SK-N-SH (cell line): ENCODE data around the gene SLC9A6.

Experiments used
- CTCF ChIP-seq: fragments of 200-600 bp; sonication (generic); IDR thresholded peaks from 2 replicates; pipeline ENCODE4 v1.6.1; 2017; ENCODE audit warnings: antibody characterized with exemption, mild to moderate bottlenecking, moderate library complexity
- NRF1 ChIP-seq: IDR thresholded peaks from 2 replicates; pipeline ENCODE4 v1.6.1; 2012; ENCODE audit warnings: low read depth, mild to moderate bottlenecking, low read length
- PBX3 ChIP-seq: IDR thresholded peaks from 2 replicates; pipeline ENCODE4; 2012
- TEAD4 ChIP-seq: IDR thresholded peaks from 2 replicates; pipeline ENCODE4 v1.4.0; 2012; ENCODE audit warnings: mild to moderate bottlenecking, borderline replicate concordance; ENCODE audit not compliant: insufficient read depth

GRCh38 chrX:136046295-136047015 is 61.2 kb downstream of the SLC9A6 start:
- TF ChIP-seq CTCF (no peak), PBX3 (no peak), NRF1 (no peak), TEAD4 (no peak)
